C4-2B (cell line): ENCODE measurements around the gene SV2A.

Experiments
- H3K27ac ChIP-seq: fragments of 450-650 bp; 2 replicates; pipeline ENCODE4 v1.5.1; 2017
- CTCF ChIP-seq: fragments of 450-650 bp; conservative IDR thresholded peaks from 2 replicates; pipeline ENCODE4 v1.5.1; 2017; ENCODE audit warnings: mild to moderate bottlenecking
- ZFX ChIP-seq: fragments of 450-650 bp; IDR thresholded peaks from 2 replicates; pipeline ENCODE4 v1.6.1; 2017

SV2A gene

GRCh38 chr1:149916898-149917252 lies 769 bp downstream of the SV2A start:
- TF ChIP-seq CTCF (no peak), ZFX (no peak)
- H3K27ac ChIP-seq = no peak overlapping the region

GRCh38 chr1:149916193-149916897 lies 1.3 kb downstream of the SV2A start:
- TF ChIP-seq CTCF = no peak
- no peak for TF ChIP-seq ZFX
- H3K27ac ChIP-seq = no peak overlapping the region

- no peak overlapping the region for H3K27ac ChIP-seq
- TF ChIP-seq CTCF (no peak), ZFX (no peak)
These were observed 2.0 kb downstream of the SV2A start for GRCh38 chr1:149915429-149916192.

GRCh38 chr1:149914545-149914944 lies 3.1 kb downstream of the SV2A start:
- no peak overlapping the region for H3K27ac ChIP-seq
- TF ChIP-seq ZFX (no peak), CTCF (no peak)

GRCh38 chr1:149906570-149907075 lies 11.0 kb downstream of the SV2A start:
- no peak for TF ChIP-seq CTCF
- TF ChIP-seq ZFX = no peak
- H3K27ac ChIP-seq = no peak overlapping the region

GRCh38 chr1:149903836-149904491 lies 13.7 kb downstream of the SV2A start:
- no peak for TF ChIP-seq ZFX
- TF ChIP-seq CTCF = no peak
- no peak overlapping the region for H3K27ac ChIP-seq
